Tibial nerve (tissue), 4 donors: ENCODE results near the gene RANBP3. TPM values are rescaled to one million over a fixed set of nuclear protein-coding genes. Genes with fewer than 3 reads are reported as not detected.

Experiments used
- DNase-seq, 2 donors: peaks; one replicate each; pipeline ENCODE4 v3.0.0-alpha.2; 2019; ENCODE audit warnings: low spot score in 2 of 2
- H3K27ac ChIP-seq, 4 donors: fragments of 200-600 bp; sonication (generic) in 3 of 4; one replicate each; pipeline ENCODE4 v1.5.1; 2017 to 2019; ENCODE audit warnings: mild to moderate bottlenecking in 1 of 4
- H3K27me3 ChIP-seq, 2 donors: fragments of 200-600 bp; sonication (generic) in 1 of 2; one replicate each; pipeline versions ENCODE4 v1.5.1 to v1.6.0; 2017 to 2019
- H3K36me3 ChIP-seq, 3 donors: fragments of 200-600 bp; sonication (generic); one replicate each; pipeline ENCODE4 v1.5.1; 2018 to 2019
- H3K4me1 ChIP-seq, 4 donors: fragments of 200-600 bp; sonication (generic) in 3 of 4; one replicate each; pipeline ENCODE4 v1.5.1; 2017 to 2019
- H3K4me3 ChIP-seq, 4 donors: fragments of 200-600 bp; sonication (generic) in 3 of 4; one replicate each; pipeline ENCODE4 v1.5.1; 2017 to 2019; ENCODE audit warnings: mild to moderate bottlenecking in 1 of 4, moderate library complexity in 1 of 4
- H3K9me3 ChIP-seq, 4 donors: fragments of 200-600 bp; sonication (generic) in 3 of 4; one replicate each; pipeline ENCODE4 v1.5.1; 2017 to 2019
- EP300 ChIP-seq, 2 donors: sonication (generic); formaldehyde crosslinking; IDR thresholded peaks; one replicate each; pipeline ENCODE4 v1.6.1; 2017; ENCODE audit warnings: antibody characterized with exemption in 2 of 2, mild to moderate bottlenecking in 1 of 2
- POLR2A ChIP-seq, 2 donors: fragments of 450-650 bp; IDR thresholded peaks; one replicate each; pipeline ENCODE4 v1.6.1; 2017; ENCODE audit warnings: antibody characterized with exemption in 2 of 2, mild to moderate bottlenecking in 2 of 2, moderate library complexity in 2 of 2
- WGBS, 2 donors: methylation state at CpG; one replicate each; pipeline ENCODE4 v1.1.5; 2018; 5-methylcytosine and 5-hydroxymethylcytosine counted together
- total RNA-seq, 4 donors: library from RNA; depleted of rRNA; stranded (reverse); fragments of >200 nt; gene quantifications; one replicate each; pipeline ENCODE4 v1.1.0, GENCODE V29; 2016
- TF ChIP-seq, protein P1 (sequence below), 5 experiments: fragments of 200-600 bp in 3 of 5; fragments of 450-650 bp in 2 of 5; sonication (generic) in 3 of 5; IDR thresholded peaks; one replicate each; pipeline ENCODE4 v1.5.1; 2016 to 2019; ENCODE audit warnings: antibody characterized with exemption in 5 of 5, mild to moderate bottlenecking in 3 of 5, moderate library complexity in 2 of 5

Gene RANBP3
- total RNA-seq, 4 donors from 2014 or later, result 75.4 to 129 (median 95.6) TPM

DNA sequence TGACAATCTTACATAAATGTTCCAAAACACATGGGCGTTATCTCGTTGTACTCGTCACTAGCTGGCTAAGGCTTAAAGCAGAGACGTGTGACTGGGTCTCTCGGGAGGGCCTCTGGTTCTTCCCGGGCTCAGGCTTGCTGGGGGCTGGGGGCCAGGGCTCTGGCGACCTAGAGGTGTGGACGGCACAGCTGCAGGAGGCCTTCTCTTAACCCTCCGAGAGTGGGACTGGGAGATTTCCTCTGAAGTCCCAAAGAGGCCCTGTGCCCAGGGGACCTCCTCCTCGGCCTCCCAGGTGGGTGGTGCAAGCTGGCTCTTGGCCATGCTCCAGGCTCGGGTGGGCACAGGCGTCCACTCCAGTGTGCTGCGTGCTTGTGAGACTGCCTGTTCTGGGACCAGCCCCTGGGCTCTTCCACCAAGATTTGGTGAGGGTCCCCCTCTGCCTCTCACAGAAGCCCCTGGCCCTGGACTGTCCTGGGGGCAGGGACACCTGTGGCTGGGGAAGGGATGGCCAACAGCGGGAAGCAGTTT lies 61.7 kb downstream of the RANBP3 start:
- TF ChIP-seq POLR2A (IDR thresholded peaks at IDR 0.05), result no peak
- TF ChIP-seq EP300 (IDR thresholded peaks at IDR 0.05), result no peak
- TF ChIP-seq, protein P1, sequence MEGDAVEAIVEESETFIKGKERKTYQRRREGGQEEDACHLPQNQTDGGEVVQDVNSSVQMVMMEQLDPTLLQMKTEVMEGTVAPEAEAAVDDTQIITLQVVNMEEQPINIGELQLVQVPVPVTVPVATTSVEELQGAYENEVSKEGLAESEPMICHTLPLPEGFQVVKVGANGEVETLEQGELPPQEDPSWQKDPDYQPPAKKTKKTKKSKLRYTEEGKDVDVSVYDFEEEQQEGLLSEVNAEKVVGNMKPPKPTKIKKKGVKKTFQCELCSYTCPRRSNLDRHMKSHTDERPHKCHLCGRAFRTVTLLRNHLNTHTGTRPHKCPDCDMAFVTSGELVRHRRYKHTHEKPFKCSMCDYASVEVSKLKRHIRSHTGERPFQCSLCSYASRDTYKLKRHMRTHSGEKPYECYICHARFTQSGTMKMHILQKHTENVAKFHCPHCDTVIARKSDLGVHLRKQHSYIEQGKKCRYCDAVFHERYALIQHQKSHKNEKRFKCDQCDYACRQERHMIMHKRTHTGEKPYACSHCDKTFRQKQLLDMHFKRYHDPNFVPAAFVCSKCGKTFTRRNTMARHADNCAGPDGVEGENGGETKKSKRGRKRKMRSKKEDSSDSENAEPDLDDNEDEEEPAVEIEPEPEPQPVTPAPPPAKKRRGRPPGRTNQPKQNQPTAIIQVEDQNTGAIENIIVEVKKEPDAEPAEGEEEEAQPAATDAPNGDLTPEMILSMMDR (IDR thresholded peaks at IDR 0.05), result no peak
- 57 to 65% methylated on average over 13 to 14 of the region's 14 CpGs for WGBS, 2 donors
- DNase-seq, result no peak
- Histone ChIP-seq H3K4me3 (no peak overlapping the region), H3K36me3 (peaks cover 0 to 66% (median 17%) of the 10 kb centered on the region in 3 donors), H3K9me3 (no peaks in the 10 kb centered on the region), H3K4me1 (peaks cover 0 to 43% (median 22%) of the 10 kb centered on the region in 4 donors), H3K27ac (peak overlapping the region in 2 of 4 donors; percentile 88 to 95), H3K27me3 (no peaks in the 10 kb centered on the region)

DNA sequence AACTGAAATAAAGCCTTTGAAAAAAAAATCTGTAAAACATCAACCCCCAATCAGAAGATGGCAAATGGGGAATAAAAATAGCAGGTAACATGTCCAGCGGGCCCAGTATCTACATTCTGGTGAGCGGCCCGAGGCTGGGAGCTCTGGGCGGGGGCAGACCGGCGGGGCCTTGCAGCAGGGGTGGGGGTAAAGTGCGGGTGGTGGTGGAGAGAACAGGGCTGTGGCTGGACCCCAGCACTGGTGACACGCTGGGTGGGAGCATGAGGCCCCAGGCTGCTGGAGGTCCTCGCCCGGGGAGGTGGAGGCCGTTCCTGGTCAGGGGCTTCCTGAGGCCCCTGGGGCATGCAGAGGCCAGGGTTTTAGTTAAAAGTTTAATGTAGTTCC lies 62.2 kb downstream of the RANBP3 start:
- WGBS, 2 donors, result 81 to 85% methylated on average over 11 of the region's 11 CpGs
- peaks cover 0 to 65% (median 17%) of the 10 kb centered on the region in 3 donors for H3K36me3 ChIP-seq
- no peaks in the 10 kb centered on the region for H3K9me3 ChIP-seq
- DNase-seq, result no peak
- peak overlapping the region in 2 of 4 donors; percentile 88 to 95 for H3K27ac ChIP-seq
- TF ChIP-seq, protein P1 (IDR thresholded peaks at IDR 0.05), result no peak
- TF ChIP-seq POLR2A (IDR thresholded peaks at IDR 0.05), result no peak
- TF ChIP-seq EP300 (IDR thresholded peaks at IDR 0.05), result no peak
- no peak overlapping the region for H3K4me3 ChIP-seq
- no peaks in the 10 kb centered on the region for H3K27me3 ChIP-seq
- H3K4me1 ChIP-seq, result peaks cover 0 to 43% (median 24%) of the 10 kb centered on the region in 4 donors

DNA sequence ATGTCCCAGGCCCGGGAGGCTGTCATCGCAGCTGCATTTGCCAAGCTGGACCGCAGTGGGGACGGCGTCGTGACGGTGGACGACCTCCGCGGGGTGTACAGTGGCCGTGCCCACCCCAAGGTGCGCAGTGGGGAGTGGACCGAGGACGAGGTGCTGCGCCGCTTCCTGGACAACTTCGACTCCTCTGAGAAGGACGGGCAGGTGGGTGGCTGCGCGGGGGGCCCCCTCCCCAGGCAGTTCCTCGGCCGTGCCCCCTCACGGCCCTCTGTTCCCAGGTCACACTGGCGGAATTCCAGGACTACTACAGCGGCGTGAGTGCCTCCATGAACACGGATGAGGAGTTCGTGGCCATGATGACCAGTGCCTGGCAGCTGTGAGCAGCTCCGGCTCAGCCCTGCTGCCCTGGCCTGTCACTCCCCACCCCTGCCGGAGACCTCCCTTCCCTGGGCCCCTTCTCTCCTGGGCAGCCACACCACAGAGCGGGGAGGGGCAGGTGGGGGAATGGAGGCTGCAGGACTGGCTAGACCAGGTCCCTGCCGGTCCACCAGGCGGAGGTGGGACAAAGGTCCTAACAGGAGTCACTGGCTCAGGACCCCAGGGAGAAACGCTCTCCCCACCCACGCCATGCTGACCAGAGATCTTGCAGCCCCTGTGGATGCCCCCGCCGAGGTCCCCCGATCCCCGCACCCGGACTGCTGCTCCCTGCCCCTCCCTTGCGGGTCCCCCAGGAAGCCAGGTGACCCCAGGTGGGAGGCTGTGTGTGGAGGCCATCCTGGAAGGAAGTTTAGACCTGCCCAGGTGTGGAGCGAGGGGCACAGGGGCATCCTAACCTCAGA lies 62.8 kb downstream of the RANBP3 start:
- Histone ChIP-seq H3K27me3 (no peaks in the 10 kb centered on the region), H3K9me3 (no peaks in the 10 kb centered on the region), H3K36me3 (peaks cover 0 to 66% (median 17%) of the 10 kb centered on the region in 3 donors), H3K27ac (peak overlapping the region; percentile 46 to 95 (median 77)), H3K4me3 (peak overlapping the region in 2 of 4 donors; percentile 5 to 30), H3K4me1 (peaks cover 0 to 49% (median 26%) of the 10 kb centered on the region in 4 donors)
- DNase-seq, result no peak
- 85 to 91% methylated on average over 21 to 42 of the region's 42 CpGs for WGBS, 2 donors
- TF ChIP-seq POLR2A (IDR thresholded peaks at IDR 0.05) (no peak), EP300 (IDR thresholded peaks at IDR 0.05) (no peak)
- TF ChIP-seq, protein P1 (IDR thresholded peaks at IDR 0.05), result no peak

DNA sequence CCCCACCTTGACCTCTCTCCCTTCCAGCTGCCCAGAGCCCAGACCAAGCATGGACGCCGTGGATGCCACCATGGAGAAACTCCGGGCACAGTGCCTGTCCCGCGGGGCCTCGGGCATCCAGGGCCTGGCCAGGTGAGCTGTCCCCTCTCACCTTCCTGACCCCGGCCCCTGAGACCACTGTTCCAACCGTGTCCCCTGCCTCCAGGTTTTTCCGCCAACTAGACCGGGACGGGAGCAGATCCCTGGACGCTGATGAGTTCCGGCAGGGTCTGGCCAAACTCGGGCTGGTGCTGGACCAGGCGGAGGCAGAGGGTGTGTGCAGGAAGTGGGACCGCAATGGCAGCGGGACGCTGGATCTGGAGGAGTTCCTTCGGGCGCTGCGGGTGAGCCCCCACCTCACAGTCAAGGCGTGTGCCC lies 63.6 kb downstream of the RANBP3 start:
- 77 to 83% methylated on average over 14 to 22 of the region's 22 CpGs for WGBS, 2 donors
- no peak for DNase-seq
- Histone ChIP-seq H3K36me3 (peaks cover 0 to 66% (median 17%) of the 10 kb centered on the region in 3 donors), H3K27ac (peak overlapping the region; percentile 46 to 95 (median 77)), H3K27me3 (no peaks in the 10 kb centered on the region), H3K4me3 (peak overlapping the region in 2 of 4 donors; percentile 0 to 34), H3K4me1 (peaks cover 0 to 51% (median 28%) of the 10 kb centered on the region in 4 donors), H3K9me3 (no peaks in the 10 kb centered on the region)
- TF ChIP-seq POLR2A (IDR thresholded peaks at IDR 0.05), result no peak
- TF ChIP-seq EP300 (IDR thresholded peaks at IDR 0.05), result no peak
- TF ChIP-seq, protein P1 (IDR thresholded peaks at IDR 0.05), result no peak
